ENCODE results near the gene TMEM151A.
A peak's percentile ranks its signal among the peaks of the same experiment; 100 is the strongest.
"Not testable (repeated sequence)": the region's sequence is repeated elsewhere in the genome, so short reads cannot be mapped to it uniquely, and the experiment has no call there.

Gene TMEM151A

DNA sequence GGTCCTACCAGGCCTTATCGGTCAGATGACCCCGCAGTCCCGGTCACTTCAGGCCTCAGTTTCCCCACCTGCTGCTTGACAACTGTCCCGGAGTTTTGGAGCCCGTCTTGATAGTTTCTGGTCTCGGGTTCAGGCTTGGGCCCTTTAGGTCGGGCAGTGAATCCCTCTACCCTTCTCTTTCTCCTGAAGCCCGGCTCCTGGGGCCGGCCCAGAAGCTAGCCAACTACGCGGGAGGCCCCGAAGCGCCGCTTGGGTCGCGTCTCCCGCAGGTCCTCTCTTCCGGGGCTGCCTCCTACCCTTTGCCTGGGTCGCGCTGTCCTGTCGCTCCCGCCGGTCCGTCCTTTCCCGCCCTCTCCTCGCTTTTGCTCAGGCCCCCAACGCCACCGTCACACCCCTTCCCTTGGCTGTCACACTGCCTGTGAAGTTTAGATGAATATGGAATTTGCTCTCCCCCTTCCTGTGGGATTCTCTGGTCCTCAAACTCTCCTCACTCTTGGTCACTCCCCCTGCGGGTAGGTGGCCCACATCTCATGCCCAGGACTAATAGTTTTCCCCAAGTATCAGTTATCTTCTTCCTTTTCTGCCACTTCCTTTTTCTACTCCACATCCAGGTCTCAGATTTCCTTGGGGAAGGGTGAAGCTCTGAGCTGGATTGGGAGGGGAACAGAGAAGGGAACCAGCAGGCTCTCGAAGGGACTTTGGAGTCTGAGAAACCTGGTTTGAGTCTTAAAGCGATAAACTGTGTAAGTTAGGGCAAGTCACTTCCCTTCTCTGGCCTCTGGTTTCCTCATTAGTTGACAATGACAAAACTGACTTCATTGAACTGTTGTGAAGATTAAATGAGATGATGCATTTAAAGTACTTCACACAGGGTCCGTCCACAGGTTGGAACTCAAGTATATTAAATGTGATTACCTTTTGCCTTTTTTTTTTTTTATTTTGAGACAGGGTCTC lies 22.5 kb upstream of the TMEM151A start:
- DNase-seq (ENCODE audit: low spot score in 2 of 2) (no peak), ATAC-seq (replicated peaks; ENCODE audit: extremely low read depth, poor library complexity, severe bottlenecking) (no peak)
- Mint-ChIP-seq H3K27me3 (no peaks in the 10 kb centered on the region), H3K4me1 (peaks cover 62% of the 10 kb centered on the region), H3K9me3 (no peaks in the 10 kb centered on the region), H3K36me3 (ENCODE audit: insufficient read depth) (peaks cover 47% of the 10 kb centered on the region), H3K27ac (ENCODE audit: low read depth) (peak overlapping the region; percentile 97), H3K4me3 (peak overlapping the region; percentile 94)

GRCh38 chr11:66271816-66272215 lies 19.9 kb upstream of the TMEM151A start:
- H3K36me3 Mint-ChIP-seq (ENCODE audit: insufficient read depth) = peaks cover 58% of the 10 kb centered on the region
- no peaks in the 10 kb centered on the region for H3K27me3 Mint-ChIP-seq
- no peaks in the 10 kb centered on the region for H3K9me3 Mint-ChIP-seq
- peaks cover 74% of the 10 kb centered on the region for H3K4me1 Mint-ChIP-seq
- peak overlapping the region; percentile 87 for H3K27ac Mint-ChIP-seq (ENCODE audit: low read depth)
- H3K4me3 Mint-ChIP-seq = peak overlapping the region; percentile 62
- no peak for ATAC-seq (replicated peaks; ENCODE audit: extremely low read depth, poor library complexity, severe bottlenecking)
- no peak for DNase-seq (ENCODE audit: low spot score in 2 of 2)

DNA sequence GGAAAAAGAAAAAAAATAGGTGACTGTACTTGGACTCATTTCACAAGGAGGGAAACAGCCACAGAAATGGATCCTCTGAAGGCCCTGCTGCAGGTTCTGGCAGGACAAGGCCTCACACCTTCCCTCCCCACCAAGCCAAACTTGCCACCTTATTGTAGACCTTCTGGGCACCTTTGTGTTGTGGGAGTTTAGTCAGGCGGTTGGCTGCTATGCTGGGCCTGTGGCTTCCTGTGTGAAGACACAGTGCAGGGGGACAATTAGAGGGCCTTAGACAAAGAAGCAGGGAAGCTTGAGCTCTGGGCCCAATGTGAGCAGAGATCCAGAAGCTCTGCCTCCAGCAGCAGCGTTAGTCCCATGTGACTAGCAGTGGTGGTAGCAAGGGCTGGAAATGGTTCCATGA lies 19.1 kb upstream of the TMEM151A start:
- Mint-ChIP-seq H3K4me1 (peaks cover 71% of the 10 kb centered on the region), H3K4me3 (peak overlapping the region; percentile 62), H3K27ac (ENCODE audit: low read depth) (peak overlapping the region; percentile 87), H3K27me3 (no peaks in the 10 kb centered on the region), H3K9me3 (no peaks in the 10 kb centered on the region), H3K36me3 (ENCODE audit: insufficient read depth) (peaks cover 60% of the 10 kb centered on the region)
- peak; percentile 48 for ATAC-seq (replicated peaks; ENCODE audit: extremely low read depth, poor library complexity, severe bottlenecking)
- peak in 1 of 2 donors; percentile 52 for DNase-seq (ENCODE audit: low spot score in 2 of 2)

DNA sequence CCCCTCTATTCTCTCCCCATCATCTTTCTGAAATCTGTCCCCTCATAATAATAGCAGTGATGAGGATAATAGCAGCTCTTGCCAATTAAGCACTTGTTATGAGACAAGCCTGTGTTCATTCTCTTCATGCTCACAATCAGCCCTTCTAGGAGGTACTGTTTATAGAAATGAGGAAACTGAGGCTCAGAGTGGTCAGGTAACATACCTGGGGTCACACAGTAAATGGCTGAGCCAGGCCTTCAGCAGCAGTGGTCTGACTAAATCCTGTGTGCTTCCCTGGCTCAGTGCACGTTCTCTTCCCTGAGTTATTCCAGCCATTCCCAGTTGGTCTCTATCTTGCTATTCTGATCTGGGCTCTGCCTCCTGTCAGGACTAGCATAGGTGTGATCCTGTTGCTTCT lies 17.5 kb upstream of the TMEM151A start:
- H3K36me3 Mint-ChIP-seq (ENCODE audit: insufficient read depth) = peaks cover 48% of the 10 kb centered on the region
- H3K27me3 Mint-ChIP-seq = no peaks in the 10 kb centered on the region
- ATAC-seq (replicated peaks; ENCODE audit: extremely low read depth, poor library complexity, severe bottlenecking) (no peak), DNase-seq (ENCODE audit: low spot score in 2 of 2) (no peak)
- peak overlapping the region; percentile 83 for H3K27ac Mint-ChIP-seq (ENCODE audit: low read depth)
- H3K4me3 Mint-ChIP-seq = peak overlapping the region; percentile 62
- no peaks in the 10 kb centered on the region for H3K9me3 Mint-ChIP-seq
- H3K4me1 Mint-ChIP-seq = peaks cover 69% of the 10 kb centered on the region

DNA sequence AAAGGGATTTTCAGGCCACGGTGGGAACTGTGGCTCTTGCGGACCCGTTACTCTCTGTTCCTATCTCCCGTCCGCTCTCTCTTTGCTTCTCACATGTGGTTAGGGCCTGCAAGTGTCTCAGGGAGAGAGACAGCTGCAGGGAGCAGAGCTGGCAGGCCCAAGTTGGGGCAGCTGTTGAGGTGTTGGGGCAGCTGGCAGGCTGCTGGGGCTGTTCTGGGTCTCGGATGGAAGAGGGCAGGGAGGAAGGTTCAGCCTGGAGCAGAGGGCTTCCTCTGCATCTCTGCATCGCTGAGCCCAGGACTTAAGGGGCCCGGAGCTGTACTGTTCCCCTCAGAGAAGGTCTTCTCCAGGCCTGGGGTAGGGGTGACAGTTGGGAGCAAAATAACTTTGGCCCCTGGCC lies 16.3 kb upstream of the TMEM151A start:
- Mint-ChIP-seq H3K4me3 (no peak overlapping the region), H3K27ac (ENCODE audit: low read depth) (no peak overlapping the region), H3K4me1 (peaks cover 66% of the 10 kb centered on the region), H3K9me3 (no peaks in the 10 kb centered on the region), H3K36me3 (ENCODE audit: insufficient read depth) (peaks cover 46% of the 10 kb centered on the region), H3K27me3 (no peaks in the 10 kb centered on the region)
- ATAC-seq (replicated peaks; ENCODE audit: extremely low read depth, poor library complexity, severe bottlenecking) (no peak), DNase-seq (ENCODE audit: low spot score in 2 of 2) (no peak)

DNA sequence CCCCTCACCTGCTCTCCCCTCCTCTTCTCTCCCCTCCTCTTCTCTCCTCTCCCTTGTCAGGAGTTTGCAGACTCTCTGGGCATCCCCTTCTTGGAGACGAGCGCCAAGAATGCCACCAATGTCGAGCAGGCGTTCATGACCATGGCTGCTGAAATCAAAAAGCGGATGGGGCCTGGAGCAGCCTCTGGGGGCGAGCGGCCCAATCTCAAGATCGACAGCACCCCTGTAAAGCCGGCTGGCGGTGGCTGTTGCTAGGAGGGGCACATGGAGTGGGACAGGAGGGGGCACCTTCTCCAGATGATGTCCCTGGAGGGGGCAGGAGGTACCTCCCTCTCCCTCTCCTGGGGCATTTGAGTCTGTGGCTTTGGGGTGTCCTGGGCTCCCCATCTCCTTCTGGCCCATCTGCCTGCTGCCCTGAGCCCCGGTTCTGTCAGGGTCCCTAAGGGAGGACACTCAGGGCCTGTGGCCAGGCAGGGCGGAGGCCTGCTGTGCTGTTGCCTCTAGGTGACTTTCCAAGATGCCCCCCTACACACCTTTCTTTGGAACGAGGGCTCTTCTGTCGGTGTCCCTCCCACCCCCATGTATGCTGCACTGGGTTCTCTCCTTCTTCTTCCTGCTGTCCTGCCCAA lies 15.6 kb upstream of the TMEM151A start:
- peaks cover 48% of the 10 kb centered on the region for H3K36me3 Mint-ChIP-seq (ENCODE audit: insufficient read depth)
- no peak overlapping the region for H3K4me3 Mint-ChIP-seq
- no peak overlapping the region for H3K27ac Mint-ChIP-seq (ENCODE audit: low read depth)
- ATAC-seq (replicated peaks; ENCODE audit: extremely low read depth, poor library complexity, severe bottlenecking) = no peak
- H3K9me3 Mint-ChIP-seq = no peaks in the 10 kb centered on the region
- H3K4me1 Mint-ChIP-seq = peaks cover 64% of the 10 kb centered on the region
- no peak for DNase-seq (ENCODE audit: low spot score in 2 of 2)
- no peaks in the 10 kb centered on the region for H3K27me3 Mint-ChIP-seq

DNA sequence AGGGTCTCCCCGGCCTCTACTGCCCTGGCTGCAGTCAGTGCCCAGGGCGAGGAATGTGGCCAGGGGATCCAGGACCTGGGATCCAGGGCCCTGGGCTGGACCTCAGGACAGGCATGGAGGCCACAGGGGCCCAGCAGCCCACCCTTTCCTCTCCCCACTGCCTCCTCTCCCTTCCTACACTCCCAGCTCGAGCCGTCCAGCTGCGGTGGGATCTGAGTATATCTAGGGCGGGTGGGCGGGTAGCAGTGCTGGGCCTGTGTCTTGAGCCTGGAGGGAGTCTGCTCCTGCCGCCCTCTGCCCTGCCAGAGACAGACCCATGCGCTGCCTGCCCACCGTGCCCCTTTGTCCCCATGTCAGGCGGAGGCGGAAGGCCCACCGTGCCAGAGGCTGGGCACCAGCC lies 15.1 kb upstream of the TMEM151A start:
- H3K9me3 Mint-ChIP-seq; H3K27me3 Mint-ChIP-seq; ATAC-seq (replicated peaks; ENCODE audit: extremely low read depth, poor library complexity, severe bottlenecking); H3K27ac Mint-ChIP-seq (ENCODE audit: low read depth); H3K4me3 Mint-ChIP-seq; DNase-seq (ENCODE audit: low spot score in 2 of 2): not testable (repeated sequence)
- H3K4me1 Mint-ChIP-seq = peaks cover 67% of the 10 kb centered on the region
- peaks cover 48% of the 10 kb centered on the region for H3K36me3 Mint-ChIP-seq (ENCODE audit: insufficient read depth)

GRCh38 chr11:66277064-66277463 lies 14.6 kb upstream of the TMEM151A start:
- not testable (repeated sequence) for DNase-seq (ENCODE audit: low spot score in 2 of 2); H3K27me3 Mint-ChIP-seq; H3K27ac Mint-ChIP-seq (ENCODE audit: low read depth); H3K9me3 Mint-ChIP-seq; ATAC-seq (replicated peaks; ENCODE audit: extremely low read depth, poor library complexity, severe bottlenecking)
- Mint-ChIP-seq H3K4me1 (peaks cover 67% of the 10 kb centered on the region), H3K36me3 (ENCODE audit: insufficient read depth) (peaks cover 44% of the 10 kb centered on the region), H3K4me3 (peak overlapping the region; percentile 46)

DNA sequence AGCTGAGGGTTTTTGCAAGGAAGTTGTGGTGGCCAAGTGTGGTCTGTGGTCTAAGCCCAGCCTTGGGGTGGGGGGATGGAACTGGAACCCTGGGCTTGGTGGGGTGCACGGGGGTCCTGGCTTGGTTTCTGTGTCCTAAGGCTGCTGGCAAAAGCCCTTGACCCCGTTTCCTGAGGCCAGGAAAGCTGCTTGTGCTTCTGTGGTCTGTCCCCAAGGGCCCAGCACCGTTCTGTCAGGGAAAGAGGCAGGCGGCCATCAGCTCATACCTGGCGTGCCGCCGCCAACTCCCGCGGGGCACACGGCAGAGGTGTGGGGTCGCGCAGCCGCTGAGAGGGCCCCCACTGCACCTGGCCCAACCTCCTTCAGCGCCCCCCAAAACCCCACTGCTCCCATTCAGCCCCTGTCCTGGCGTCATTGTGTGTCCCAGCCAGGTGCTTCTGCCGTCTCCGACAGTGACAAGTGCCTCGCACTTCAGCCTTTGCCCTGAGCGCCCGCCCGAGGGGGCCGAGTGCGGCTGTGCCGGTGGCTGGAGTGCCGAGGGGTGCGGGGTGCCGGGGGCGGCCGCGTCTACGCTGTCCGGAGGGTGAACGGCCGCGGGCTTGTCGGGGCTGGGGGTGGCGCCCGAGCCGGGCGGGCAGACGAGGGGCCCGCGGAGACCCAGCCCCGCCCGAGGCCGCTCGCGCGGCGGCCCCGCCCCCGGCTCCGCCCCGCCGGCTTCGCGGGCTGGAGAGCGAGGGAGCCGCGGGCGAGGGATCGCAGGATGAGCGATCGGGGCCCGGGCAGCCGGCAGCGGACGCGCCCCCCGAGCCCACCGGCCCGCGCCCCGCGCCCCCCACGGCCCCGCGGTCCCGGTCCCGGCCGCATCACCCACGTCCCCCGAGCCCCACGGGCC lies 14.0 kb upstream of the TMEM151A start, which contains the start of gene CNIH2:
CNIH2 (plus strand) TSS at position 705 of the 892 bp plus-strand sequence. CDS start 282 bp downstream, outside the sequence.
- DNase-seq (ENCODE audit: low spot score in 2 of 2) (no peak), ATAC-seq (replicated peaks; ENCODE audit: extremely low read depth, poor library complexity, severe bottlenecking) (peak; percentile 21)
- peak within 1 kb of the TSS; percentile 82 for H3K27ac Mint-ChIP-seq (ENCODE audit: low read depth)

GRCh38 chr11:66278363-66279091 lies 13.2 kb upstream of the TMEM151A start:
- H3K27me3 Mint-ChIP-seq = no peaks in the 10 kb centered on the region
- peak overlapping the region; percentile 76 for H3K4me3 Mint-ChIP-seq
- H3K27ac Mint-ChIP-seq (ENCODE audit: low read depth) = peak overlapping the region; percentile 82
- H3K36me3 Mint-ChIP-seq (ENCODE audit: insufficient read depth) = peaks cover 45% of the 10 kb centered on the region
- peaks cover 65% of the 10 kb centered on the region for H3K4me1 Mint-ChIP-seq
- H3K9me3 Mint-ChIP-seq = no peaks in the 10 kb centered on the region
- ATAC-seq (replicated peaks; ENCODE audit: extremely low read depth, poor library complexity, severe bottlenecking) (no peak), DNase-seq (ENCODE audit: low spot score in 2 of 2) (no peak)

More for the DNA sequence above, 14.0 kb upstream of the TMEM151A start, which contains the start of gene CNIH2:
- H3K36me3 Mint-ChIP-seq (ENCODE audit: insufficient read depth) = peaks cover 45% of the 10 kb centered on the region
- H3K27me3 Mint-ChIP-seq = no peaks in the 10 kb centered on the region
- peaks cover 68% of the 10 kb centered on the region for H3K4me1 Mint-ChIP-seq
- H3K9me3 Mint-ChIP-seq = no peaks in the 10 kb centered on the region
- H3K4me3 Mint-ChIP-seq = peak within 1 kb of the TSS; percentile 76

DNA sequence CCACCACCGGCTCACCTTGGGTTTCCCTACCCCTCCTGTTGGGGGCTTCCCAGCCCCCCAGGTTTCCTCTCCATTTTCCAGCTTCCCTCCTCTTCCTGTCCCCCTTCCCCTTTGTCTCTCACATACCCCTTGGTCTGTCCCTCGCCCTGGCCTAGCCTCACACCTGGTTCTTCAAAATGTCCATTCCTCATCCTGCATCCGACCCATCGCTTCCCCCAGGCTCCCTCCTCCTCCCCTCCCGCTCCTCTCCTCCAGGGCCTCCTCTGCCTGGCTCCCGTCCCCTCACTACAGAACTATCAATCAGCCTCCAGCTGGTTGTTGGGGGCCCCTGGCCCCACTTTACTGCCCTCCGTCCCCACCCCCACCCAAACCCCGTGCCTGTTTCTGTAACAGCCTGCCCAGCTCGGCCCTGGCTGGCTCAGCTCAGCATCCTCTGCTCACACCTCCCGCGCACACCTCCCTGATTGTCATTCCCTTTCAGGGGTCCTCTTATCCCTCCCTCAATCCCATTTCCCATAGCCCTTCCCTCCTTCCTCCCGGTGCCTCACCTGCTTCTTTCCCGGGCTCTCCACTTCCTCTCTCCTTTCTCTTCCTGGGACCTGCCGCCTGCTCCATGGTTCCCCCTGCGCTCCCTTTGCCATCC lies 12.5 kb upstream of the TMEM151A start:
- H3K36me3 Mint-ChIP-seq (ENCODE audit: insufficient read depth) = peaks cover 46% of the 10 kb centered on the region
- peaks cover 58% of the 10 kb centered on the region for H3K4me1 Mint-ChIP-seq
- no peak for ATAC-seq (replicated peaks; ENCODE audit: extremely low read depth, poor library complexity, severe bottlenecking)
- peak overlapping the region; percentile 76 for H3K4me3 Mint-ChIP-seq
- no peak for DNase-seq (ENCODE audit: low spot score in 2 of 2)
- no peaks in the 10 kb centered on the region for H3K27me3 Mint-ChIP-seq
- H3K27ac Mint-ChIP-seq (ENCODE audit: low read depth) = peak overlapping the region; percentile 82
- no peaks in the 10 kb centered on the region for H3K9me3 Mint-ChIP-seq

Data from central memory CD8-positive, alpha-beta T cell (primary cell).